Measurements from ENCODE around the gene PREP. TPM values are rescaled to one million over a fixed set of nuclear protein-coding genes. Genes with fewer than 3 reads are reported as not detected.

PREP gene
- total RNA-seq, 4 donors from 2014 or later, result 9.7 to 29.6 (median 17.1) TPM

DNA sequence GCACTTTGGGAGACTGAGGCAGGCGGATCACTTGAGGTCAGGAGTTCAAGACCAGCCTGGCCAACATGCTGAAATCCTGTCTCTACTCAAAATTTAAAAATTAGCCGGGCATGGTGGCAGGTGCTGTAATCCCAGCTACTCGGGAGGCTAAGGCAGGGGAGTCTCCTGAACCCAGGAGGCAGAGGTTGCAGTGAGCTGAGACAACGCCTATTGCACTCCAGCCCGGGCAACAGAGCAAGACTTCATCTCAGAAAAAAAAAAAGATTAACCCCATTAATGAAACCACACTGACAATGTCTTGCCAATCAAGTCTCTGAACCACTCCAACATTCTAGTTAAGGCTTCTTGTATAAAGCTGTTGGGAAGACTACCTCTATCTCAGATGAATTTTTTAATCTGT, 4.0 kb downstream of the PREP start:
- no peaks in the 10 kb centered on the region for H3K36me3 ChIP-seq
- intact Hi-C loops (cut with DNase I; ENCODE audit: low total_unique reads), result no loop called here
- H3K4me1 ChIP-seq, result peaks cover 0 to 5% of the 10 kb centered on the region in 2 donors
- no peak overlapping the region for H3K27ac ChIP-seq
- no peaks in the 10 kb centered on the region for H3K9me3 ChIP-seq
- no peaks in the 10 kb centered on the region for H3K27me3 ChIP-seq
- H3K4me3 ChIP-seq, result no peak overlapping the region
- TF ChIP-seq, protein P1, sequence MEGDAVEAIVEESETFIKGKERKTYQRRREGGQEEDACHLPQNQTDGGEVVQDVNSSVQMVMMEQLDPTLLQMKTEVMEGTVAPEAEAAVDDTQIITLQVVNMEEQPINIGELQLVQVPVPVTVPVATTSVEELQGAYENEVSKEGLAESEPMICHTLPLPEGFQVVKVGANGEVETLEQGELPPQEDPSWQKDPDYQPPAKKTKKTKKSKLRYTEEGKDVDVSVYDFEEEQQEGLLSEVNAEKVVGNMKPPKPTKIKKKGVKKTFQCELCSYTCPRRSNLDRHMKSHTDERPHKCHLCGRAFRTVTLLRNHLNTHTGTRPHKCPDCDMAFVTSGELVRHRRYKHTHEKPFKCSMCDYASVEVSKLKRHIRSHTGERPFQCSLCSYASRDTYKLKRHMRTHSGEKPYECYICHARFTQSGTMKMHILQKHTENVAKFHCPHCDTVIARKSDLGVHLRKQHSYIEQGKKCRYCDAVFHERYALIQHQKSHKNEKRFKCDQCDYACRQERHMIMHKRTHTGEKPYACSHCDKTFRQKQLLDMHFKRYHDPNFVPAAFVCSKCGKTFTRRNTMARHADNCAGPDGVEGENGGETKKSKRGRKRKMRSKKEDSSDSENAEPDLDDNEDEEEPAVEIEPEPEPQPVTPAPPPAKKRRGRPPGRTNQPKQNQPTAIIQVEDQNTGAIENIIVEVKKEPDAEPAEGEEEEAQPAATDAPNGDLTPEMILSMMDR (IDR thresholded peaks at IDR 0.05), result no peak
- no peak for TF ChIP-seq POLR2A (IDR thresholded peaks at IDR 0.05)
- no peak for DNase-seq

DNA sequence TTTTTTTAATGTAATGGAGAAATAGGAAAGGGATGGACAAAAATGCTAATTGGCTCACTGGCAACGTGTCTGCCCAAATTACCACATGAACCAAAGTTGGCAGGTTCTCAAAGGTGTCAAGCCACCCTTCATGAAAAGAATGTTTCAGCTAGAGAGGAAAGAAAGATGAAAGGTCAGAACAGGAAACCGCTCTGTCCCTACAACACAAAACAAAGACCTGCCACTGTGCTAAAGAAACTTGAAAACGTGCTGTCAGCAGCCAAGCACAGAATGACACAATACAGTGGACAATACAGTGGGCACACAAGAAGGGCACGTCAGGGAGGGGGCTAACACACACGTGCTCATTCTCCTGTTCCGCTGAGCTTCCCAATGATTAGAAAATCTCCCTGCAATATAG, 4.9 kb downstream of the PREP start:
- DNase-seq, result no peak
- Histone ChIP-seq H3K4me1 (peaks cover 0 to 5% of the 10 kb centered on the region in 2 donors), H3K36me3 (no peaks in the 10 kb centered on the region), H3K27me3 (no peaks in the 10 kb centered on the region), H3K4me3 (no peak overlapping the region), H3K9me3 (no peaks in the 10 kb centered on the region), H3K27ac (no peak overlapping the region)
- TF ChIP-seq, protein P1 (IDR thresholded peaks at IDR 0.05), result no peak
- TF ChIP-seq POLR2A (IDR thresholded peaks at IDR 0.05), result no peak
- intact Hi-C loops (cut with DNase I; ENCODE audit: low total_unique reads), result no loop called here

DNA sequence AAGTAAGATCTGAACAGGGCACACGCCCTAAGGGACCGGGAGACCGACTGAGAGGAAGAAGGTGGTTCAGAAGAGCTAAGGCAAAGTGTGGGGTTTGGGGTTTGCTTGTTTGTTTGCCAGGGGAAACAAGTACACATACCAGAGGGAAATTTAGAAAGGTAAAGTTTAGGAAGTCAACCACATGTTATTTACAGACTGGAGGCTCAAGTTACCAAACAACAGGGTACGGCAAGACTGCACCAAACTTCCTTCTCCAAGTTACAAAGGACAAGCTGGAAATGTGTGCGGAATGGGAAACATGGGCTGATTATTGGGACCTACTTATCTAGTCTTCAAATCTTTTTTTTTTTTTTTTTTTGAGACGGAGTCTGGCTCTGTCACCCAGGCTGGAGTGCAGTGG, 11.2 kb downstream of the PREP start:
- no peak for DNase-seq
- no peaks in the 10 kb centered on the region for H3K27me3 ChIP-seq
- no peaks in the 10 kb centered on the region for H3K9me3 ChIP-seq
- intact Hi-C loops (cut with DNase I; ENCODE audit: low total_unique reads), result no loop called here
- H3K36me3 ChIP-seq, result no peaks in the 10 kb centered on the region
- no peaks in the 10 kb centered on the region for H3K4me1 ChIP-seq
- TF ChIP-seq, protein P1 (IDR thresholded peaks at IDR 0.05), result no peak
- no peak for TF ChIP-seq POLR2A (IDR thresholded peaks at IDR 0.05)
- H3K27ac ChIP-seq, result no peak overlapping the region
- H3K4me3 ChIP-seq, result no peak overlapping the region

DNA sequence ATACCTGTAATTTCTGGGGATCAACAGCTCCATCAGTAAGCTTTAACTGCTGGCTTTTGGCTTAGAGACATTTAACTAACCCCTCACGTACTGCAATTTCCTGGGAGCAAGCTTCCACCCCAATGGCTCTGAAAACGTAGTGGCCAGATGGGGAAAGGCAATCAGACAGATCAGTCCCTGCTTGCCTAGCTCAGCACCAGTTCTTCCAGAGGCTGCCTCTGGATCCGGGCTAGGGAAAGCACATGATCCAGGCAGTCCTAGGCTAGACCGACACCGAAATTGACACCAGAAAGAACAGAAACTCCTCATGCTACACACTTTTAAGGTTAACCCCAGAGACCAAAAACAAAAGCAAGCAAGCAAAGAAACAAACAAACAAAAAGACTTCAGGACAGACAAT, 13.3 kb downstream of the PREP start:
- Histone ChIP-seq H3K4me3 (no peak overlapping the region), H3K27me3 (no peaks in the 10 kb centered on the region), H3K9me3 (no peaks in the 10 kb centered on the region), H3K27ac (no peak overlapping the region), H3K4me1 (no peaks in the 10 kb centered on the region), H3K36me3 (no peaks in the 10 kb centered on the region)
- TF ChIP-seq, protein P1 (IDR thresholded peaks at IDR 0.05), result no peak
- TF ChIP-seq POLR2A (IDR thresholded peaks at IDR 0.05), result no peak
- DNase-seq, result no peak
- intact Hi-C loops (cut with DNase I; ENCODE audit: low total_unique reads), result no loop called here

DNA sequence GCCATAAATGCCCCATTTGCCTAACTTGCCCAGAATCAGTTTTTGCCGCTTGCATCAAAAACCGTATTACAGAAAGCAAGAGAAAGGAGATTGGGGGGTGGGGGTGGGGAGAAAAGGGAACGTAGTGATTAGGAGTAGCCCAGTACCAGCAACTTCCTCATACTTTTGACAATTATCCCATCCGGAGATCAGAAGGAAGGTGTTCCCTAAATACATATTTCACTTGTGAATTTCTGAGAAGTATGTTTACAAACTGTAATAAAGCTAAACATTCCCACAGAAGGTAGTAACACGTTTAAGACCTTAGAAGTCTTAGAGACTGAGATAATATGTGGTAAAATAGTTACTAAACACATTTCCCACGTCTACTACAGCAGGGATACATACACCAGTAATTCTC, 14.5 kb downstream of the PREP start:
- Histone ChIP-seq H3K27ac (no peak overlapping the region), H3K9me3 (no peaks in the 10 kb centered on the region), H3K4me3 (no peak overlapping the region), H3K36me3 (no peaks in the 10 kb centered on the region), H3K27me3 (no peaks in the 10 kb centered on the region), H3K4me1 (no peaks in the 10 kb centered on the region)
- intact Hi-C loops (cut with DNase I; ENCODE audit: low total_unique reads), result no loop called here
- no peak for DNase-seq
- TF ChIP-seq POLR2A (IDR thresholded peaks at IDR 0.05), result no peak
- TF ChIP-seq, protein P1 (IDR thresholded peaks at IDR 0.05), result no peak
